NK-92 (cell line): ENCODE results near the gene BEND7.
"Not testable (repeated sequence)": the region's sequence is repeated elsewhere in the genome, so short reads cannot be mapped to it uniquely, and the experiment has no call there.

Experiments used
- DNase-seq: peaks from one replicate; lab custom pipeline; 2025; ENCODE audit not compliant: unreplicated experiment; lab: John Stamatoyannopoulos, UW

The BEND7 gene

GRCh38 chr10:13422800-13423199, 106.0 kb downstream of the BEND7 start:
- DNase-seq, result no peak

GRCh38 chr10:13421382-13421917, 107.4 kb downstream of the BEND7 start:
- DNase-seq, result no peak

GRCh38 chr10:13420532-13421307, 108.1 kb downstream of the BEND7 start:
- no peak for DNase-seq

- no peak for DNase-seq
Measured at GRCh38 chr10:13417459-13418126, 111.2 kb downstream of the BEND7 start.

- DNase-seq, result no peak
Measured at GRCh38 chr10:13416760-13417159, 112.1 kb downstream of the BEND7 start.

- DNase-seq, result no peak
Measured at GRCh38 chr10:13414855-13415254, 114.0 kb downstream of the BEND7 start.

GRCh38 chr10:13414137-13414536, 114.7 kb downstream of the BEND7 start:
- no peak for DNase-seq

- no peak for DNase-seq
Measured at GRCh38 chr10:13412894-13413293, 115.9 kb downstream of the BEND7 start.

GRCh38 chr10:13404791-13405190, 124.0 kb downstream of the BEND7 start:
- no peak for DNase-seq

GRCh38 chr10:13404305-13404759, 124.5 kb downstream of the BEND7 start:
- DNase-seq, result no peak

GRCh38 chr10:13403426-13403825, 125.4 kb downstream of the BEND7 start:
- DNase-seq, result not testable (repeated sequence)

- no peak for DNase-seq
Measured at GRCh38 chr10:13402021-13402420, 126.8 kb downstream of the BEND7 start.

- DNase-seq, result no peak
Measured at GRCh38 chr10:13401142-13401541, 127.7 kb downstream of the BEND7 start.

- DNase-seq, result no peak
Measured at GRCh38 chr10:13400196-13400965, 128.4 kb downstream of the BEND7 start.

GRCh38 chr10:13399752-13400151, 129.1 kb downstream of the BEND7 start:
- DNase-seq, result no peak

- DNase-seq, result no peak
Measured at GRCh38 chr10:13399236-13399635, 129.6 kb downstream of the BEND7 start.

GRCh38 chr10:13397052-13397451, 131.8 kb downstream of the BEND7 start:
- DNase-seq, result no peak

- DNase-seq, result no peak
Measured at GRCh38 chr10:13396369-13396768, 132.4 kb downstream of the BEND7 start.

- DNase-seq, result no peak
Measured at GRCh38 chr10:13395540-13395939, 133.3 kb downstream of the BEND7 start.

- no peak for DNase-seq
Measured at GRCh38 chr10:13393640-13394039, 135.2 kb downstream of the BEND7 start.

GRCh38 chr10:13392701-13393100, 136.1 kb downstream of the BEND7 start:
- DNase-seq, result no peak
